Activated naive CD4-positive, alpha-beta T cell treated with Interleukin-2 at 50 U/mL for 16 hours (primary cell): ENCODE data around the gene FAM162B.
"Not testable (repeated sequence)": the region's sequence is repeated elsewhere in the genome, so short reads cannot be mapped to it uniquely, and the experiment has no call there.

Experiments used
- DNase-seq: peaks from one replicate; pipeline ENCODE4 v3.0.0-alpha.2; 2020

FAM162B gene

GRCh38 chr6:116714761-116715160 lies 50.8 kb downstream of the FAM162B start:
- DNase-seq = no peak

DNA sequence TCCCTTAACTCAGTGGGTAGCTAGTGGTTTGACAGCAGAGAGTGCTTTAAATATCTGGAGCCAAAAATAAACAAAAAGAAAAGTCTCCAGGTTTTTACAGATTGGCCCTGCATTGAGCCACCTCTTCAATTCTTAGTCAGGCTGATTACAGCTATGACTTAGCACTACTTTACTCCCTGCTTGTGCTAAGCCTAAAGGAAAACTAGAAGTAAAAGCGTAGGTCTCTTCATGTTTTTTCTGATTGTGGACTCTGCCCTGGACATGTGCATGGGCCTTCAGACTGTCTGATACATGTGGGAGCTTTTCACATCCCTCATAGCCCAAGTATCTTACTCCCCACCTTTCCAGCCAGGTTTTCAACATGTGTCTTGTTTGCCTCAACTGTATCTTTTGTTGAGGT lies 51.2 kb downstream of the FAM162B start:
- no peak for DNase-seq

DNA sequence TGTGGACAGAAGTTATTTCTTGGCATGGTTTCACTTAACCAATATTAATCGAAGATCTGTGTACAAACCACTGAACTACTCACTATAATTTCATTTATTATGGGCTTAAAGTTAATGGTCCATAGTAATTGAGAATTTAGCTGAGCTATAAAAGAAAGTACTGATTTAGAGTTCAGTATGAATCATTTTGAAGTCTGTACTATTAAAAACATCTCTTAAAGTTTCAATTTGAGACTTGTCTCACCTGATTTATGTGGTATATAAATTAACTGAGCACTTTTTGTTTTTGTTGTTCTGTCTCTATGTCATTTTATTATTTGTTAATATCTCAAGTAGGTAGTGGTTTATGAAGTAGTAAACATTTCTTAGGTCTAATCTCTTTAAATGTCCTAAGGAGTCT lies 59.6 kb downstream of the FAM162B start:
- no peak for DNase-seq

DNA sequence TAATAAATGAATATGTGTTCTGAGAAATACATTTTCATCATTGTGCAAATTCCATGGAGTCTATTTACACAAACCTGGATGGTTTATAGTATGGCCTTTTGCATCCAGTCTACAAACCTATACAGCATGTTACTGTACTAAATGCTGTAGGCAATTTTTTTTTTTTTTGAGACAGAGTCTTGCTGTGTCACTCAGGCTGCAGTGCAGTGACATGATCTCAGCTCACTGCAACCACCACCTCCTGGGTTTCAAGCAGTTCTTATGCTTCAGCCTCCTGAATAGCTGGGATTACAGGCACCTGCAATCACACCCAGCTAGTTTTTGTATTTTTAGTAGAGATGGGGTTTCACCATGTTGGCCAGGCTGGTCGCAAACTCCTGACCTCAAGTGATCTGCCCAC lies 61.6 kb downstream of the FAM162B start:
- DNase-seq = not testable (repeated sequence)
